ENCODE results near the gene POP5.

DNA sequence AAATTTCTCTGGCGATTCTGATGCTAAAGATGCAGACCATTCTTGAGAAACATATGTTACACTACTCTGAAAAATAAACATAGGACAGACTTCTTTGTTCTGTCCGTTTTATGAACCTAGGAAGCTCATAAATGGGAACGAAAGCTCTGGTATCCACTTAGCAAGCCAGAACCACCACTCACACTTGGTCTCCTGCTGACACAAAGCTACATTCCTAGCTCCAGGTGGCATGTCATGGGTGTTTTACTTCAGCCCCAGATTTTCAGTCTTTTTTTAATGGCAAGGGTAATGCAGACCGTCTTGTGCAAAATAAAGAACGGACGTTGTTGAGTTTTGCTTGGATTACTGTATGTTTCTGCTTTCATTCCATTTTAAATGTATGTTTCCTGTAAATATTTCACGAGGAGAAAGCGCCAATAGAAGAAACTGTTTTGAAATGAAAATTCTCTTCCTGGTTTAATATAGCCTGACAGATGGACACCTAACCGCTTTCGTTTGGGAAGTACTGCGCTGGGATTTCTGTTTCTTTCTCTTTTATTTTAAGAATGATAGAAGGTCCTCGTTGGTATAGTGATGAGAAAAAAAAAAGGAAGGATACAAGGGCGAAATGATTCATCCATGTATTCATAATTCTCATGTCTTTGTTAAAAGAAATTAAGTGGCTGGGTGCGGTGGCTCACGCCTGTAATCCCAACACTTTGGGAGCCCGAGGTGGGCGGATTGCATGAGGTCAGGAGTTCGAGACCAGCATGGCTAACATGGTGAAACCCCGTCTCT is 51.4 kb downstream of the POP5 start:
- TF ChIP-seq, protein P1, sequence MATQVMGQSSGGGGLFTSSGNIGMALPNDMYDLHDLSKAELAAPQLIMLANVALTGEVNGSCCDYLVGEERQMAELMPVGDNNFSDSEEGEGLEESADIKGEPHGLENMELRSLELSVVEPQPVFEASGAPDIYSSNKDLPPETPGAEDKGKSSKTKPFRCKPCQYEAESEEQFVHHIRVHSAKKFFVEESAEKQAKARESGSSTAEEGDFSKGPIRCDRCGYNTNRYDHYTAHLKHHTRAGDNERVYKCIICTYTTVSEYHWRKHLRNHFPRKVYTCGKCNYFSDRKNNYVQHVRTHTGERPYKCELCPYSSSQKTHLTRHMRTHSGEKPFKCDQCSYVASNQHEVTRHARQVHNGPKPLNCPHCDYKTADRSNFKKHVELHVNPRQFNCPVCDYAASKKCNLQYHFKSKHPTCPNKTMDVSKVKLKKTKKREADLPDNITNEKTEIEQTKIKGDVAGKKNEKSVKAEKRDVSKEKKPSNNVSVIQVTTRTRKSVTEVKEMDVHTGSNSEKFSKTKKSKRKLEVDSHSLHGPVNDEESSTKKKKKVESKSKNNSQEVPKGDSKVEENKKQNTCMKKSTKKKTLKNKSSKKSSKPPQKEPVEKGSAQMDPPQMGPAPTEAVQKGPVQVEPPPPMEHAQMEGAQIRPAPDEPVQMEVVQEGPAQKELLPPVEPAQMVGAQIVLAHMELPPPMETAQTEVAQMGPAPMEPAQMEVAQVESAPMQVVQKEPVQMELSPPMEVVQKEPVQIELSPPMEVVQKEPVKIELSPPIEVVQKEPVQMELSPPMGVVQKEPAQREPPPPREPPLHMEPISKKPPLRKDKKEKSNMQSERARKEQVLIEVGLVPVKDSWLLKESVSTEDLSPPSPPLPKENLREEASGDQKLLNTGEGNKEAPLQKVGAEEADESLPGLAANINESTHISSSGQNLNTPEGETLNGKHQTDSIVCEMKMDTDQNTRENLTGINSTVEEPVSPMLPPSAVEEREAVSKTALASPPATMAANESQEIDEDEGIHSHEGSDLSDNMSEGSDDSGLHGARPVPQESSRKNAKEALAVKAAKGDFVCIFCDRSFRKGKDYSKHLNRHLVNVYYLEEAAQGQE (IDR thresholded peaks at IDR 0.05; ENCODE audit: low read depth), result no peak
- TF ChIP-seq CEBPB (IDR thresholded peaks at IDR 0.05) (no peak), TAF1 (IDR thresholded peaks at IDR 0.05; ENCODE audit: low read depth) (no peak), NFIC (IDR thresholded peaks at IDR 0.05) (no peak), CREB1 (IDR thresholded peaks at IDR 0.05; ENCODE audit: low read depth) (no peak), RAD21 (IDR thresholded peaks at IDR 0.05; ENCODE audit: low read depth) (no peak), EGR1 (IDR thresholded peaks at IDR 0.05) (no peak), FOXM1 (IDR thresholded peaks at IDR 0.05; ENCODE audit: borderline replicate concordance, low read depth) (peak; percentile 66; the same call in 1 of the 2 replicates), YY1 (IDR thresholded peaks at IDR 0.05; ENCODE audit: low read depth) (no peak)
- TF ChIP-seq, protein P2, sequence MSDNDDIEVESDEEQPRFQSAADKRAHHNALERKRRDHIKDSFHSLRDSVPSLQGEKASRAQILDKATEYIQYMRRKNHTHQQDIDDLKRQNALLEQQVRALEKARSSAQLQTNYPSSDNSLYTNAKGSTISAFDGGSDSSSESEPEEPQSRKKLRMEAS (IDR thresholded peaks at IDR 0.05), result peak; percentile 51; the same call in 1 of the 2 replicates
